ENCODE data around the gene SLK. TPM values are rescaled to one million over a fixed set of nuclear protein-coding genes. Genes with fewer than 3 reads are reported as not detected.

The SLK gene
- polyA plus RNA-seq, 2 of the 4 experiments (the other 2 are of a cell fraction): 23.3 to 29.2 TPM

DNA sequence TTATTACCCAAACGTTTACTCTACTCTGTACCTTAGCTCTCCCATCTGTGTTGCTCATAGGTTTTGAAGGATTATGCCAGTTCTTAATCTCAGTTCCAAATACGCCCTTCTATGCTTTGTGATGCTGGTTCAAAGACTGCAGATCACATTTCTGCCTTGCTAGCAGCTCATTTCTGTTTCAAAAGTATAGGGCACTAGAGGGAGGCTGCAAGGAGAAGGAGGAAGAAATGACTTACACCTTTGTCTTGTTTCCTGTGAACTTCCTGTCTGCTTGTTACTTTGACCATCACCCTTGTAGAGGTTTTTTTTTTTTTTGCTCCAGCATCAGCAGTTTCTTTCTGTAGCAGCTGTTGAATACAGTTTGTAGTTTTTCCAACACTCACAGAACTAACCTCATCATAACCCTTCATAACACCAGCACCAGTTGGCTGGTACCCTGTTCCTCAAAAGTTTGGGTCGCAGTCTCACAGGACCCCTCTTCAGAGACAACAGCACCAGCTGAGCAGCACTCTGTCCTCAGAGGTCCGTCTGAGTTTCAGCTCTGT is 16.5 kb downstream of the SLK start:
- no peak overlapping the region for H3K27ac ChIP-seq
- TF ChIP-seq HEYL (CRISPR knock-in tag; IDR thresholded peaks at IDR 0.05): no peak
- no peak for TF ChIP-seq CEBPB (IDR thresholded peaks at IDR 0.05)
- no peak for TF ChIP-seq PHF8 (IDR thresholded peaks at IDR 0.05; ENCODE audit: borderline replicate concordance, low read depth)
- no peak for TF ChIP-seq KDM5A (IDR thresholded peaks at IDR 0.05)
- TF ChIP-seq ZNF302 (CRISPR knock-in tag; IDR thresholded peaks at IDR 0.05): no peak
- TF ChIP-seq ESRRA (IDR thresholded peaks at IDR 0.05; ENCODE audit: borderline replicate concordance, low read length): no peak
- no peak for TF ChIP-seq MAFK (IDR thresholded peaks at IDR 0.05; ENCODE audit: partially characterized antibody)
- TF ChIP-seq RARB (CRISPR knock-in tag; IDR thresholded peaks at IDR 0.05): no peak
- TF ChIP-seq GATA3 (IDR thresholded peaks at IDR 0.05; ENCODE audit: borderline replicate concordance): no peak
- TF ChIP-seq RFX5 (IDR thresholded peaks at IDR 0.05): no peak
- TF ChIP-seq, protein P1, sequence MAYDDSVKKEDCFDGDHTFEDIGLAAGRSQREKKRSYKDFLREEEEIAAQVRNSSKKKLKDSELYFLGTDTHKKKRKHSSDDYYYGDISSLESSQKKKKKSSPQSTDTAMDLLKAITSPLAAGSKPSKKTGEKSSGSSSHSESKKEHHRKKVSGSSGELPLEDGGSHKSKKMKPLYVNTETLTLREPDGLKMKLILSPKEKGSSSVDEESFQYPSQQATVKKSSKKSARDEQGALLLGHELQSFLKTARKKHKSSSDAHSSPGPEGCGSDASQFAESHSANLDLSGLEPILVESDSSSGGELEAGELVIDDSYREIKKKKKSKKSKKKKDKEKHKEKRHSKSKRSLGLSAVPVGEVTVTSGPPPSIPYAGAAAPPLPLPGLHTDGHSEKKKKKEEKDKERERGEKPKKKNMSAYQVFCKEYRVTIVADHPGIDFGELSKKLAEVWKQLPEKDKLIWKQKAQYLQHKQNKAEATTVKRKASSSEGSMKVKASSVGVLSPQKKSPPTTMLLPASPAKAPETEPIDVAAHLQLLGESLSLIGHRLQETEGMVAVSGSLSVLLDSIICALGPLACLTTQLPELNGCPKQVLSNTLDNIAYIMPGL (CRISPR knock-in tag; IDR thresholded peaks at IDR 0.05; ENCODE audit: borderline replicate concordance): no peak
- TF ChIP-seq JUNB (IDR thresholded peaks at IDR 0.05): no peak
- TF ChIP-seq POLR2AphosphoS2 (conservative IDR thresholded peaks at IDR 0.05; ENCODE audit: low read length): no peak
- TF ChIP-seq HOXB5 (CRISPR knock-in tag; IDR thresholded peaks at IDR 0.05): no peak
- TF ChIP-seq FOXS1 (CRISPR knock-in tag; IDR thresholded peaks at IDR 0.05): no peak
- TF ChIP-seq, protein P2, sequence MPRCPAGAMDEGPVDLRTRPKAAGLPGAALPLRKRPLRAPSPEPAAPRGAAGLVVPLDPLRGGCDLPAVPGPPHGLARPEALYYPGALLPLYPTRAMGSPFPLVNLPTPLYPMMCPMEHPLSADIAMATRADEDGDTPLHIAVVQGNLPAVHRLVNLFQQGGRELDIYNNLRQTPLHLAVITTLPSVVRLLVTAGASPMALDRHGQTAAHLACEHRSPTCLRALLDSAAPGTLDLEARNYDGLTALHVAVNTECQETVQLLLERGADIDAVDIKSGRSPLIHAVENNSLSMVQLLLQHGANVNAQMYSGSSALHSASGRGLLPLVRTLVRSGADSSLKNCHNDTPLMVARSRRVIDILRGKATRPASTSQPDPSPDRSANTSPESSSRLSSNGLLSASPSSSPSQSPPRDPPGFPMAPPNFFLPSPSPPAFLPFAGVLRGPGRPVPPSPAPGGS (IDR thresholded peaks at IDR 0.05): no peak
- TF ChIP-seq POLR2A (IDR thresholded peaks at IDR 0.05; ENCODE audit: low read length): no peak
- TF ChIP-seq HOXA7 (CRISPR knock-in tag; IDR thresholded peaks at IDR 0.05): no peak
- TF ChIP-seq, protein P3, sequence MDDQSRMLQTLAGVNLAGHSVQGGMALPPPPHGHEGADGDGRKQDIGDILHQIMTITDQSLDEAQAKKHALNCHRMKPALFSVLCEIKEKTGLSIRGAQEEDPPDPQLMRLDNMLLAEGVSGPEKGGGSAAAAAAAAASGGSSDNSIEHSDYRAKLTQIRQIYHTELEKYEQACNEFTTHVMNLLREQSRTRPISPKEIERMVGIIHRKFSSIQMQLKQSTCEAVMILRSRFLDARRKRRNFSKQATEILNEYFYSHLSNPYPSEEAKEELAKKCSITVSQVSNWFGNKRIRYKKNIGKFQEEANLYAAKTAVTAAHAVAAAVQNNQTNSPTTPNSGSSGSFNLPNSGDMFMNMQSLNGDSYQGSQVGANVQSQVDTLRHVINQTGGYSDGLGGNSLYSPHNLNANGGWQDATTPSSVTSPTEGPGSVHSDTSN (IDR thresholded peaks at IDR 0.05): no peak
- H3K4me2 ChIP-seq: peak overlapping the region; percentile 14; the same call in 1 of the 3 replicates
- H3K9me3 ChIP-seq: no peaks in the 10 kb centered on the region
- no peak overlapping the region for H3K4me3 ChIP-seq
- DNase-seq (ENCODE audit: low read depth in 1 of 2, low spot score in 1 of 2) (no peak), ATAC-seq (peak; percentile 13 to 41; a peak in 4 of 6 replicates), FAIRE-seq (no peak)
- ChIA-PET POLR2A (no interaction called here), CTCF (interaction anchor here (1.0 to 1.5 kb wide), 4 partner anchors 38 to 138 kb away, joined by 3 to 6 read pairs (median 4); partner anchors contain the start of gene SFR1)
- peaks cover 32% of the 10 kb centered on the region; the same call in 1 of the 3 replicates for H3K4me1 ChIP-seq
- WGBS (ENCODE audit: missing lambda C conversion rate): 62% methylated on average over 4 of the region's 4 CpGs

DNA sequence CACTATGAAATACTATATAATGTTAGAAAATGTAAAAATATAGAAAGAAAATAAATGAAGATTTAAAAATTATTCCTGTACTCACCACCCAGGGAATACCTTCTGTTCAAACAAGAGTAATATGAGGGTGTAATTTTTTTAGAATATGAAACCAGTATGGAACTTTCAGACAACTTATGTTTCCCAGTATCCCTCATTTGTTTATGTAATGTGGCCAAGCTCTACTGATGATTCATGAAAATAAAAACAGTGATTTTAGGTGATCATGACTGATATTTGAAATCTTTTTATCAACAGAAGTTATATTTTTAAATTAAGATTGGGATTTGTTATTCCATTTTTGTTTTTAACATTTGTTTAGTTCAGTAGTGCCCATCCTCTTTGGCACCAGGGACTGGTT is 18.8 kb downstream of the SLK start:
- ATAC-seq (no peak), DNase-seq (ENCODE audit: low read depth in 1 of 2, low spot score in 1 of 2) (no peak), FAIRE-seq (peak; percentile 54)
- Histone ChIP-seq H3K4me1 (peaks cover 37% of the 10 kb centered on the region; the same call in 2 of the 3 replicates), H3K9me3 (no peaks in the 10 kb centered on the region), H3K27ac (no peak overlapping the region), H3K4me3 (no peak overlapping the region), H3K4me2 (no peak overlapping the region)
- CTCF ChIA-PET: interaction anchor here (1.0 to 1.2 kb wide), 3 partner anchors 12 to 98 kb away, joined by 3 to 4 read pairs (median 4); no protein-coding TSS in a partner anchor
- POLR2A ChIA-PET: no interaction called here
- TF ChIP-seq, protein P4, sequence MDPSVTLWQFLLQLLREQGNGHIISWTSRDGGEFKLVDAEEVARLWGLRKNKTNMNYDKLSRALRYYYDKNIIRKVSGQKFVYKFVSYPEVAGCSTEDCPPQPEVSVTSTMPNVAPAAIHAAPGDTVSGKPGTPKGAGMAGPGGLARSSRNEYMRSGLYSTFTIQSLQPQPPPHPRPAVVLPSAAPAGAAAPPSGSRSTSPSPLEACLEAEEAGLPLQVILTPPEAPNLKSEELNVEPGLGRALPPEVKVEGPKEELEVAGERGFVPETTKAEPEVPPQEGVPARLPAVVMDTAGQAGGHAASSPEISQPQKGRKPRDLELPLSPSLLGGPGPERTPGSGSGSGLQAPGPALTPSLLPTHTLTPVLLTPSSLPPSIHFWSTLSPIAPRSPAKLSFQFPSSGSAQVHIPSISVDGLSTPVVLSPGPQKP (IDR thresholded peaks at IDR 0.05; ENCODE audit: low read depth, low read length): no peak
- TF ChIP-seq ZSCAN20 (CRISPR knock-in tag; IDR thresholded peaks at IDR 0.05) (no peak), ZFP36 (IDR thresholded peaks at IDR 0.05; ENCODE audit: borderline replicate concordance, partially characterized antibody) (no peak), HOXB13 (CRISPR knock-in tag; IDR thresholded peaks at IDR 0.05; ENCODE audit: low read depth) (no peak), NR3C1 (IDR thresholded peaks at IDR 0.05) (no peak), EHF (CRISPR knock-in tag; IDR thresholded peaks at IDR 0.05) (no peak)
- TF ChIP-seq, protein P5, sequence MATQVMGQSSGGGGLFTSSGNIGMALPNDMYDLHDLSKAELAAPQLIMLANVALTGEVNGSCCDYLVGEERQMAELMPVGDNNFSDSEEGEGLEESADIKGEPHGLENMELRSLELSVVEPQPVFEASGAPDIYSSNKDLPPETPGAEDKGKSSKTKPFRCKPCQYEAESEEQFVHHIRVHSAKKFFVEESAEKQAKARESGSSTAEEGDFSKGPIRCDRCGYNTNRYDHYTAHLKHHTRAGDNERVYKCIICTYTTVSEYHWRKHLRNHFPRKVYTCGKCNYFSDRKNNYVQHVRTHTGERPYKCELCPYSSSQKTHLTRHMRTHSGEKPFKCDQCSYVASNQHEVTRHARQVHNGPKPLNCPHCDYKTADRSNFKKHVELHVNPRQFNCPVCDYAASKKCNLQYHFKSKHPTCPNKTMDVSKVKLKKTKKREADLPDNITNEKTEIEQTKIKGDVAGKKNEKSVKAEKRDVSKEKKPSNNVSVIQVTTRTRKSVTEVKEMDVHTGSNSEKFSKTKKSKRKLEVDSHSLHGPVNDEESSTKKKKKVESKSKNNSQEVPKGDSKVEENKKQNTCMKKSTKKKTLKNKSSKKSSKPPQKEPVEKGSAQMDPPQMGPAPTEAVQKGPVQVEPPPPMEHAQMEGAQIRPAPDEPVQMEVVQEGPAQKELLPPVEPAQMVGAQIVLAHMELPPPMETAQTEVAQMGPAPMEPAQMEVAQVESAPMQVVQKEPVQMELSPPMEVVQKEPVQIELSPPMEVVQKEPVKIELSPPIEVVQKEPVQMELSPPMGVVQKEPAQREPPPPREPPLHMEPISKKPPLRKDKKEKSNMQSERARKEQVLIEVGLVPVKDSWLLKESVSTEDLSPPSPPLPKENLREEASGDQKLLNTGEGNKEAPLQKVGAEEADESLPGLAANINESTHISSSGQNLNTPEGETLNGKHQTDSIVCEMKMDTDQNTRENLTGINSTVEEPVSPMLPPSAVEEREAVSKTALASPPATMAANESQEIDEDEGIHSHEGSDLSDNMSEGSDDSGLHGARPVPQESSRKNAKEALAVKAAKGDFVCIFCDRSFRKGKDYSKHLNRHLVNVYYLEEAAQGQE (IDR thresholded peaks at IDR 0.05): no peak

All from A549 (cell line).